Thyroid gland (tissue), 4 donors: Measurements from ENCODE around the gene GRB7. TPM values are rescaled to one million over a fixed set of nuclear protein-coding genes. Genes with fewer than 3 reads are reported as not detected.
"Not testable (repeated sequence)": the region's sequence is repeated elsewhere in the genome, so short reads cannot be mapped to it uniquely, and the experiment has no call there.

Source experiments
- DNase-seq, 2 donors: peaks; one replicate each; pipeline ENCODE4 v3.0.0-alpha.2; 2019
- H3K27ac ChIP-seq, 3 donors: fragments of 200-600 bp; sonication (generic); 1 replicate in 2 of 3; 2 replicates in 1 of 3; pipeline ENCODE4 v1.5.1; 2016 to 2019; ENCODE audit warnings: mild to moderate bottlenecking in 1 of 3, moderate library complexity in 1 of 3
- H3K27me3 ChIP-seq: fragments of 200-600 bp; sonication (generic); one replicate; pipeline ENCODE4 v1.5.1; 2019
- H3K36me3 ChIP-seq, 2 donors: fragments of 200-600 bp; sonication (generic); one replicate each; pipeline ENCODE4 v1.5.1; 2016 to 2019
- H3K4me1 ChIP-seq, 2 donors: fragments of 200-600 bp; sonication (generic); one replicate each; pipeline ENCODE4 v1.5.1; 2017 to 2019
- H3K4me3 ChIP-seq, 3 donors: fragments of 200-600 bp; sonication (generic); replicated peaks in 1 of 3; 1 replicate in 2 of 3; 2 replicates in 1 of 3; pipeline ENCODE4 v1.5.1; 2016; ENCODE audit warnings: mild to moderate bottlenecking in 1 of 3
- H3K9me3 ChIP-seq: fragments of 200-600 bp; sonication (generic); one replicate; pipeline ENCODE4 v1.5.1; 2017
- POLR2A ChIP-seq, 2 donors: fragments of 450-650 bp; IDR thresholded peaks; one replicate each; pipeline ENCODE4 v1.6.1; 2017; ENCODE audit warnings: antibody characterized with exemption in 2 of 2, mild to moderate bottlenecking in 2 of 2, moderate library complexity in 1 of 2
- WGBS, 2 donors: methylation state at CpG; one replicate each; pipeline ENCODE4 v1.1.5; 2017; 5-methylcytosine and 5-hydroxymethylcytosine counted together
- intact Hi-C: fragments of 100-400 bp; cut with DNase I; formaldehyde crosslinking; loops from one replicate; pipeline ENCODE4 v1.15.1; 2023
- total RNA-seq, 4 donors: library from RNA; depleted of rRNA; stranded (reverse); fragments of >200 nt; gene quantifications; one replicate each; pipeline ENCODE4 v1.2.3, GENCODE V29; 2016
- TF ChIP-seq, protein P1 (sequence below), 6 experiments: fragments of 200-600 bp in 3 of 6; fragments of 450-650 bp in 3 of 6; sonication (generic) in 3 of 6; IDR thresholded peaks; one replicate each; pipeline ENCODE4 v1.5.1; 2016 to 2019; ENCODE audit warnings: antibody characterized with exemption in 6 of 6, mild to moderate bottlenecking in 2 of 6, inconsistent platforms in 1 of 6, moderate library complexity in 1 of 6

The GRB7 gene
- total RNA-seq, 4 donors from 2014 or later = 7.1 to 14.0 (median 8.7) TPM

DNA sequence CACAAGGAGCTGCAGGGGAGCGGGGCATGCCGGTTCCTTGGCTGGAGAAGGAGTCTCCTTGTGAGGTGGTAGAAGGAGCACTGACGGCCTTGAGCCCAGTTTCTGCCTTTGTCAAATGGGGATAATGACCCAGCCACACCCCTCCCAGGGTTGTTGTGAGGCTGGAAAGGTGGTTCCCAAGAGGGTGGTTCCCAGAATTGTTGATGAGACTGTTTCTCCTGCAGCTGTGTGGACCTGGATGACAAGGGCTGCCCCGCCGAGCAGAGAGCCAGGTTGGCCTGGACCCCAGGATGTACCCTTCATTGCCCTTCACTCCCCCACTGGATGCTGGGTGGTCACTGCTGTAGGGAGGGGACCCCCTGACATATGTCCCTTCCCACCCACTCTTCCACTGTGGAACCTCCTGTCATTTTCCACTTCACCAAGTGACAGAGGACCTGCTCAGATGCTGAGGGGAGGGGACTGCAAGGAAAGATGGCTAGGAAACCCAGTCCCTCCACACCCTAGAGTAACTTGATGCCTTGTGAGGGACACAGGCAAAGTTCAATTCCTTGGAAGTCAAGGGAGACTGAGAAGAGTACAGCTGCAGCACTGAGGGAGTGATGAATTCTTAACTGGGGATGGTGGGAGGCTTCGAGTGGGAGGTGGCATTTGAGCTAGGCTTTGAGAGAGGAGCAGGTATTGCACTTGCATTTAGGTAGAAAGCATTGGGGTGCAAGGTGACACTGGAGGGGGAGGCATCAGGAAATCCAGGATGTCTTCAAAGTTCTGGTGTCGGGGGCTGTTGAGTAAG, 18.0 kb upstream of the GRB7 start:
- Histone ChIP-seq H3K9me3 (no peaks in the 10 kb centered on the region), H3K36me3 (peaks cover 36 to 51% of the 10 kb centered on the region in 2 donors), H3K27me3 (no peaks in the 10 kb centered on the region), H3K27ac (no peak overlapping the region), H3K4me1 (peaks cover 3 to 13% of the 10 kb centered on the region in 2 donors), H3K4me3 (no peak overlapping the region)
- DNase-seq = no peak
- TF ChIP-seq, protein P1, sequence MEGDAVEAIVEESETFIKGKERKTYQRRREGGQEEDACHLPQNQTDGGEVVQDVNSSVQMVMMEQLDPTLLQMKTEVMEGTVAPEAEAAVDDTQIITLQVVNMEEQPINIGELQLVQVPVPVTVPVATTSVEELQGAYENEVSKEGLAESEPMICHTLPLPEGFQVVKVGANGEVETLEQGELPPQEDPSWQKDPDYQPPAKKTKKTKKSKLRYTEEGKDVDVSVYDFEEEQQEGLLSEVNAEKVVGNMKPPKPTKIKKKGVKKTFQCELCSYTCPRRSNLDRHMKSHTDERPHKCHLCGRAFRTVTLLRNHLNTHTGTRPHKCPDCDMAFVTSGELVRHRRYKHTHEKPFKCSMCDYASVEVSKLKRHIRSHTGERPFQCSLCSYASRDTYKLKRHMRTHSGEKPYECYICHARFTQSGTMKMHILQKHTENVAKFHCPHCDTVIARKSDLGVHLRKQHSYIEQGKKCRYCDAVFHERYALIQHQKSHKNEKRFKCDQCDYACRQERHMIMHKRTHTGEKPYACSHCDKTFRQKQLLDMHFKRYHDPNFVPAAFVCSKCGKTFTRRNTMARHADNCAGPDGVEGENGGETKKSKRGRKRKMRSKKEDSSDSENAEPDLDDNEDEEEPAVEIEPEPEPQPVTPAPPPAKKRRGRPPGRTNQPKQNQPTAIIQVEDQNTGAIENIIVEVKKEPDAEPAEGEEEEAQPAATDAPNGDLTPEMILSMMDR (IDR thresholded peaks at IDR 0.05) = no peak
- no peak for TF ChIP-seq POLR2A (IDR thresholded peaks at IDR 0.05)
- 86 to 90% methylated on average over 7 of the region's 7 CpGs for WGBS, 2 donors
- intact Hi-C loops = no loop called here

DNA sequence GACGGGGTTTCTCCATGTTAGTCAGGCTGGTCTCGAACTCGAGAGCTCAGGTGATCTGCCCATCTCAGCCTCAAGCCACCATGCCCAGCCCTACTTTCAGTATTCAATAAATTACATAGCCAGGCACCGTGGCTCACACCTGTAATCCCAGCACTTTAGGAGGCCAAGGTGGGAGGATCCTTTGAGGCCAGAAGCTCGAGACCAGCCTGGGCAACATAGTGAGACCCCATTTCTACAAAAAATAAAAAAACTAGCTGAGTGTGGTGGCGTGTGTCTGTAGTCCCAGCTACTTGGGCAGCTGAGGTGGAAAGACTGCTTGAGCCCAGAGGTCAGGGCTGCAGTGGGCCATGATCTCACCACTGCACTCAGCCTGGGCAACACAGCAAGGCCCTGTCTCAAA, 15.6 kb upstream of the GRB7 start:
- H3K4me1 ChIP-seq = no peaks in the 10 kb centered on the region
- no peaks in the 10 kb centered on the region for H3K27me3 ChIP-seq
- intact Hi-C loops = no loop called here
- H3K9me3 ChIP-seq = no peaks in the 10 kb centered on the region
- no peak overlapping the region for H3K27ac ChIP-seq
- 95 to 99% methylated on average over 6 of the region's 6 CpGs for WGBS, 2 donors
- no peak overlapping the region for H3K4me3 ChIP-seq
- DNase-seq = no peak
- peaks cover 30 to 32% of the 10 kb centered on the region in 2 donors for H3K36me3 ChIP-seq
- TF ChIP-seq POLR2A (IDR thresholded peaks at IDR 0.05) = no peak
- TF ChIP-seq, protein P1 (IDR thresholded peaks at IDR 0.05) = no peak

DNA sequence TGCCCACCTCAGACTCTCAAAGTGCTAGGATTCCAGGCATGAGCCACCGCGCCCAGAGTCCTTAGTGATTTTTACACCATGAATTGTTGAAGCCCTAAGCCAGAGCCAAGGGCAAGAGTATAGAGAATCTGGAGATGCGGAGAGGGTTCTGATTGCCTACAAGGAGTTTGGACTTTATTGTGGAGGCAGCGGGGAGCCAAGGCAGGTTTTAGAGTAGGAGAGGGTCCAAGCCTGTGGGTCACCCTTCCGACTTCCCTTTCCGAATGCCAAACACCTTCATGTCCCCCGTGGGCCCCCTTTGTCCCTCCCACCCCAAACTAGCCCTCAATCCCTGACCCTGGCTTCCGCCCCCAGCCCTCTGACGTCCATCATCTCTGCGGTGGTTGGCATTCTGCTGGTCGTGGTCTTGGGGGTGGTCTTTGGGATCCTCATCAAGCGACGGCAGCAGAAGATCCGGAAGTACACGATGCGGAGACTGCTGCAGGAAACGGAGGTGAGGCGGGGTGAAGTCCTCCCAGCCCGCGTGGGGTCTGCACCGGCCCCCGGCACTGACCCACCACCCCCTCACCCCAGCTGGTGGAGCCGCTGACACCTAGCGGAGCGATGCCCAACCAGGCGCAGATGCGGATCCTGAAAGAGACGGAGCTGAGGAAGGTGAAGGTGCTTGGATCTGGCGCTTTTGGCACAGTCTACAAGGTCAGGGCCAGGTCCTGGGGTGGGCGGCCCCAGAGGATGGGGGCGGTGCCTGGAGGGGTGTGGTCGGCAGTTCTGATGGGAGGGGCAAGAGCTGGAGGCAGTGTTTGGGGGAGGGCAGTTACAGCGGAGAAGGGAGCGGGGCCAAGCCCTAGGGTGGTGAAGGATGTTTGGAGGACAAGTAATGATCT, 14.5 kb upstream of the GRB7 start:
- H3K4me1 ChIP-seq = no peaks in the 10 kb centered on the region
- no peaks in the 10 kb centered on the region for H3K9me3 ChIP-seq
- no peak for DNase-seq
- H3K27ac ChIP-seq = no peak overlapping the region
- H3K4me3 ChIP-seq = no peak overlapping the region
- H3K27me3 ChIP-seq = no peaks in the 10 kb centered on the region
- peaks cover 32 to 41% of the 10 kb centered on the region in 2 donors for H3K36me3 ChIP-seq
- WGBS, 2 donors = 86 to 90% methylated on average over 26 to 34 of the region's 34 CpGs
- intact Hi-C loops = no loop called here
- TF ChIP-seq, protein P1 (IDR thresholded peaks at IDR 0.05) = no peak
- TF ChIP-seq POLR2A (IDR thresholded peaks at IDR 0.05) = no peak

DNA sequence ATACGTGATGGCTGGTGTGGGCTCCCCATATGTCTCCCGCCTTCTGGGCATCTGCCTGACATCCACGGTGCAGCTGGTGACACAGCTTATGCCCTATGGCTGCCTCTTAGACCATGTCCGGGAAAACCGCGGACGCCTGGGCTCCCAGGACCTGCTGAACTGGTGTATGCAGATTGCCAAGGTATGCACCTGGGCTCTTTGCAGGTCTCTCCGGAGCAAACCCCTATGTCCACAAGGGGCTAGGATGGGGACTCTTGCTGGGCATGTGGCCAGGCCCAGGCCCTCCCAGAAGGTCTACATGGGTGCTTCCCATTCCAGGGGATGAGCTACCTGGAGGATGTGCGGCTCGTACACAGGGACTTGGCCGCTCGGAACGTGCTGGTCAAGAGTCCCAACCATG, 13.0 kb upstream of the GRB7 start:
- DNase-seq = no peak
- H3K36me3 ChIP-seq = peaks cover 29 to 44% of the 10 kb centered on the region in 2 donors

DNA sequence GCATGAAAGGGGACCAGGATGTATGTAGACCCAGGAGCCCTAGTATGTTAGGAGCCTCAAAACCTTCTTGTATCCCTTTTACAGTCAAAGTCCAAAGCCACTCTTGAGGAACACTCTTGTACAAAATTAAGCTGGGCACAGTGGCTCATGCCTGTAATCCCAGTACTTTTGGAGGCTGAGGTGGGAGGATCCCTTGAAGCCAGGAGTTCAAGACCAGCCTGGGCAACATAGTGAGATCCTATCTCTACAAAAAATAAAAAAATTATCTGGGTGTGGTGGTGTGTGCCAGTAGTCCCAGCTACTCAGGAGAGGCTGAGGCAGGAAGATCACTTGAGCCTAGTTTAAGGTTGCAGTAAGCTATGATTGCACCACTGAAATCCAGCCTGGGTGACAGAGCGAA, 11.8 kb upstream of the GRB7 start:
- peaks cover 26 to 44% of the 10 kb centered on the region in 2 donors for H3K36me3 ChIP-seq
- intact Hi-C loops, H3K27ac ChIP-seq, DNase-seq, H3K27me3 ChIP-seq, H3K4me1 ChIP-seq, H3K9me3 ChIP-seq, H3K4me3 ChIP-seq: not testable (repeated sequence)
- 96 to 98% methylated on average over 1 of the region's 1 CpG for WGBS, 2 donors

More for the DNA sequence above, 13.0 kb upstream of the GRB7 start:
- Histone ChIP-seq H3K4me3 (no peak overlapping the region), H3K4me1 (peaks cover 5 to 8% of the 10 kb centered on the region in 2 donors), H3K27me3 (no peaks in the 10 kb centered on the region), H3K9me3 (no peaks in the 10 kb centered on the region), H3K27ac (no peak overlapping the region)
- WGBS, 2 donors = 95 to 97% methylated on average over 12 to 13 of the region's 13 CpGs
- TF ChIP-seq, protein P1 (IDR thresholded peaks at IDR 0.05) = no peak
- no peak for TF ChIP-seq POLR2A (IDR thresholded peaks at IDR 0.05)
- intact Hi-C loops = no loop called here
